Endothelial cell (in vitro differentiated cells): ENCODE measurements around the gene EGFL7. TPM values are rescaled to one million over a fixed set of nuclear protein-coding genes. Genes with fewer than 3 reads are reported as not detected.

Experiments used
- DNase-seq: peaks from one replicate; pipeline ENCODE4 v3.0.0; 2021; ENCODE audit warnings: low spot score
- H3K27ac Mint-ChIP-seq: one replicate; pipeline ENCODE4 v1.8.0; 2021; ENCODE audit warnings: mixed read lengths, inconsistent platforms; ENCODE audit not compliant: unreplicated experiment
- H3K27me3 Mint-ChIP-seq: one replicate; pipeline ENCODE4 v1.8.0; 2021; ENCODE audit warnings: mild to moderate bottlenecking, moderate library complexity, mixed read lengths, inconsistent platforms; ENCODE audit not compliant: unreplicated experiment
- H3K36me3 Mint-ChIP-seq: one replicate; pipeline ENCODE4 v1.8.0; 2021; ENCODE audit warnings: mild to moderate bottlenecking, low read depth, mixed read lengths, inconsistent platforms; ENCODE audit not compliant: unreplicated experiment
- H3K4me1 Mint-ChIP-seq: one replicate; pipeline ENCODE4 v1.8.0; 2021; ENCODE audit warnings: mild to moderate bottlenecking, mixed read lengths, inconsistent platforms; ENCODE audit not compliant: unreplicated experiment
- H3K4me3 Mint-ChIP-seq: one replicate; pipeline ENCODE4 v1.8.0; 2021; ENCODE audit warnings: mild to moderate bottlenecking, mixed read lengths, inconsistent platforms; ENCODE audit not compliant: unreplicated experiment
- H3K9me3 Mint-ChIP-seq: one replicate; pipeline ENCODE4 v1.8.0; 2021; ENCODE audit warnings: mixed read lengths, inconsistent platforms; ENCODE audit not compliant: unreplicated experiment
- CTCF ChIP-seq: fragments of 200-600 bp; sonication (generic); IDR thresholded peaks from one replicate; pipeline ENCODE4 v1.5.0; 2021; ENCODE audit warnings: antibody characterized with exemption; ENCODE audit not compliant: unreplicated experiment
- total RNA-seq: library from RNA; stranded (reverse); fragmentation: NEBNext Ultra II Directional; extraction: Animal tissue kit (Norgen Biotek cat#: 25700); gene quantifications from one replicate; pipeline ENCODE4 v1.2.1, GENCODE V29; 2021; ENCODE audit not compliant: unreplicated experiment

The EGFL7 gene
- total RNA-seq, 1 donor from 2014 or later, result 945 TPM

GRCh38 chr9:136685790-136686533 lies 23.2 kb downstream of the EGFL7 start:
- Mint-ChIP-seq H3K4me3 (peak overlapping the region; percentile 92), H3K27me3 (peaks cover 49% of the 10 kb centered on the region), H3K4me1 (peaks cover 3% of the 10 kb centered on the region), H3K36me3 (peaks cover 5% of the 10 kb centered on the region), H3K9me3 (no peaks in the 10 kb centered on the region), H3K27ac (peak overlapping the region; percentile 67)
- no peak for TF ChIP-seq CTCF
- peak; percentile 39 for DNase-seq

GRCh38 chr9:136686534-136686793 lies 23.7 kb downstream of the EGFL7 start:
- TF ChIP-seq CTCF, result no peak
- H3K27me3 Mint-ChIP-seq, result peaks cover 43% of the 10 kb centered on the region
- peaks cover 3% of the 10 kb centered on the region for H3K4me1 Mint-ChIP-seq
- peak overlapping the region; percentile 92 for H3K4me3 Mint-ChIP-seq
- peaks cover 5% of the 10 kb centered on the region for H3K36me3 Mint-ChIP-seq
- DNase-seq, result no peak
- no peaks in the 10 kb centered on the region for H3K9me3 Mint-ChIP-seq
- no peak overlapping the region for H3K27ac Mint-ChIP-seq

GRCh38 chr9:136686794-136687711 lies 24.3 kb downstream of the EGFL7 start, which contains the start of gene AGPAT2:
Gene AGPAT2, minus strand, starts transcription at chr9:136687457. Its CDS starts 100 bp downstream, at chr9:136687357.
- DNase-seq, result peak; percentile 58
- Mint-ChIP-seq H3K36me3 (peaks cover 5% of the 10 kb centered on the region), H3K27ac (peak within 1 kb of the TSS; percentile 67), H3K9me3 (no peaks in the 10 kb centered on the region), H3K4me1 (peaks cover 3% of the 10 kb centered on the region), H3K4me3 (peak within 1 kb of the TSS; percentile 92), H3K27me3 (peaks cover 38% of the 10 kb centered on the region)
- no peak for TF ChIP-seq CTCF

- H3K4me3 Mint-ChIP-seq, result peak overlapping the region; percentile 47
- peaks cover 5% of the 10 kb centered on the region for H3K36me3 Mint-ChIP-seq
- peak; percentile 28 for DNase-seq
- no peak overlapping the region for H3K27ac Mint-ChIP-seq
- H3K27me3 Mint-ChIP-seq, result peaks cover 32% of the 10 kb centered on the region
- H3K4me1 Mint-ChIP-seq, result peaks cover 4% of the 10 kb centered on the region
- H3K9me3 Mint-ChIP-seq, result no peaks in the 10 kb centered on the region
- TF ChIP-seq CTCF, result no peak
These were observed 25.1 kb downstream of the EGFL7 start for GRCh38 chr9:136687721-136688223.
